ENCODE results near the gene RNF123.

Gene RNF123

GRCh38 chr3:49689046-49689907, at the start of gene RNF123, which contains the start of gene MST1:
Gene RNF123, plus strand, starts transcription at chr3:49689557. Its CDS starts 1,609 bp downstream, at chr3:49691166.
Gene MST1, minus strand, starts transcription at chr3:49689474. Its CDS starts 783 bp downstream, at chr3:49688691.
- TF ChIP-seq ZFP3 (CRISPR knock-in tag; IDR thresholded peaks at IDR 0.05): peak; percentile 89
- TF ChIP-seq RARB (CRISPR knock-in tag; IDR thresholded peaks at IDR 0.05): no peak
- peak; percentile 64 for ATAC-seq

- no peak for ATAC-seq
- no peak for TF ChIP-seq ZNF565 (CRISPR knock-in tag; conservative IDR thresholded peaks at IDR 0.05; ENCODE audit: low read depth)
- no peak for TF ChIP-seq ESRRG (CRISPR knock-in tag; IDR thresholded peaks at IDR 0.05)
- TF ChIP-seq BACH2 (CRISPR knock-in tag; IDR thresholded peaks at IDR 0.05; ENCODE audit: borderline replicate concordance): no peak
- TF ChIP-seq GLIS3 (CRISPR knock-in tag; IDR thresholded peaks at IDR 0.05): no peak
- TF ChIP-seq TCF4 (CRISPR knock-in tag; IDR thresholded peaks at IDR 0.05; ENCODE audit: borderline replicate concordance): no peak
Observed at GRCh38 chr3:49641292-49641691, 48.1 kb upstream of the RNF123 start.

- no peak for ATAC-seq
- no peak for TF ChIP-seq SNAI2 (CRISPR knock-in tag; IDR thresholded peaks at IDR 0.05)
- TF ChIP-seq CSDC2 (CRISPR knock-in tag; IDR thresholded peaks at IDR 0.05): no peak
- no peak for TF ChIP-seq ZNF8 (CRISPR knock-in tag; IDR thresholded peaks at IDR 0.05)
- no peak for TF ChIP-seq TSHZ2 (CRISPR knock-in tag; IDR thresholded peaks at IDR 0.05)
- TF ChIP-seq ESRRG (CRISPR knock-in tag; IDR thresholded peaks at IDR 0.05): no peak
- TF ChIP-seq RARB (CRISPR knock-in tag; IDR thresholded peaks at IDR 0.05): no peak
- no peak for TF ChIP-seq ISL1 (CRISPR knock-in tag; IDR thresholded peaks at IDR 0.05)
- TF ChIP-seq CREB5 (CRISPR knock-in tag; IDR thresholded peaks at IDR 0.05; ENCODE audit: low read depth): no peak
- no peak for TF ChIP-seq ZFP30 (CRISPR knock-in tag; IDR thresholded peaks at IDR 0.05)
- TF ChIP-seq GLIS3 (CRISPR knock-in tag; IDR thresholded peaks at IDR 0.05): no peak
- TF ChIP-seq OSR1 (CRISPR knock-in tag; IDR thresholded peaks at IDR 0.05): no peak
- TF ChIP-seq ZNF565 (CRISPR knock-in tag; conservative IDR thresholded peaks at IDR 0.05; ENCODE audit: low read depth): no peak
- no peak for TF ChIP-seq CSRNP3 (CRISPR knock-in tag; IDR thresholded peaks at IDR 0.05)
- no peak for TF ChIP-seq BACH2 (CRISPR knock-in tag; IDR thresholded peaks at IDR 0.05; ENCODE audit: borderline replicate concordance)
- TF ChIP-seq PPARA (CRISPR knock-in tag; IDR thresholded peaks at IDR 0.05; ENCODE audit: borderline replicate concordance): no peak
Observed at GRCh38 chr3:49641921-49642707, 47.2 kb upstream of the RNF123 start.

GRCh38 chr3:49642708-49643145, 46.6 kb upstream of the RNF123 start:
- no peak for ATAC-seq
- TF ChIP-seq TSHZ2 (CRISPR knock-in tag; IDR thresholded peaks at IDR 0.05): no peak
- no peak for TF ChIP-seq ZFP30 (CRISPR knock-in tag; IDR thresholded peaks at IDR 0.05)
- no peak for TF ChIP-seq ISL1 (CRISPR knock-in tag; IDR thresholded peaks at IDR 0.05)
- TF ChIP-seq TCF4 (CRISPR knock-in tag; IDR thresholded peaks at IDR 0.05; ENCODE audit: borderline replicate concordance): no peak
- no peak for TF ChIP-seq ZNF70 (CRISPR knock-in tag; IDR thresholded peaks at IDR 0.05)
- no peak for TF ChIP-seq CSDC2 (CRISPR knock-in tag; IDR thresholded peaks at IDR 0.05)
